ENCODE results near the gene KIR2DL1.
"Not testable (repeated sequence)": the region's sequence is repeated elsewhere in the genome, so short reads cannot be mapped to it uniquely, and the experiment has no call there.

The KIR2DL1 gene

GRCh38 chr19:54769646-54770045, at the start of gene KIR2DL1:
Gene KIR2DL1, plus strand, starts transcription at chr19:54769793. Its CDS starts 58 bp downstream, at chr19:54769851.
- not testable (repeated sequence) for DNase-seq

GRCh38 chr19:54724142-54724541, 45.5 kb upstream of the KIR2DL1 start, which contains the start of gene KIR3DL3:
Gene KIR3DL3, plus strand, starts transcription at chr19:54724442. Its CDS starts 55 bp downstream, at chr19:54724497.
- no peak for DNase-seq

DNA sequence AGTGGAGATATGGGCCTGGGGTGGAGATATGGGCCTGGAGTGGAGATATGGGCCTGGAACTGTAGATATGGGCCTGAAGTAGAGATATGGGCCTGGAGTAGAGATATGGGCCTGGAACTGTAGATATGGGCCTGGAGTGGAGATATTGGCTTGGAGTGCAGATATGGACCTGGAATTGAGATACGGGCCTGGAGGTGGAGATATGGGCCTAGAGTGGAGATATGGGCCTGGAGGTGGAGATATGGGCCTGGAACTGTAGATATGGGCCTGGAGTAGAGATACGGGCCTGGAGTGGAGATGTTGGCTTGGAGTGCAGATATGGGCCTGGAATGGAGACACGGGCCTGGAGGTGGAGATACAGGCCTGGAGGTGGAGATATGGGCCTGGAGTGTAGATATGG, 44.9 kb upstream of the KIR2DL1 start:
- DNase-seq: no peak

DNA sequence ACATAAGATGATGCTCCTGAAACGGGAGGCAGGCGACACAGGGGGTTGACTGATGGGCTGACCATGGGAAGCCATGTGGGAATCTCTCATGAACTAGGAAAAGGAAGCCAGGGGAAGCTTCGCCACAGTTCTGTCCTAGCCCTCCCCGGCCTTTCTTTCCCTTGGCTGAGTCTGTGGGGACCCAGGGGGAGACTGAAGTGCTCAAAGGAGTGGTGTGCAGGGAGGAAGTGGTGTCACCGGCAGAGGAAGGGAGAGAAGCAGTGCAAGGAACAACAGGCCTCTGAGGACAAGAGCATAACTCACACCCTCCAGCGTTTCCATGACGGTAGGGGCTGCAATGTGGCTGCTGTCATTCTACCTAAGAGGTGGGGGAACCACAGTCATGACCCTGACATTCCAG, 44.3 kb upstream of the KIR2DL1 start:
- DNase-seq: no peak

GRCh38 chr19:54727562-54727961, 42.0 kb upstream of the KIR2DL1 start:
- no peak for DNase-seq

GRCh38 chr19:54728167-54728566, 41.4 kb upstream of the KIR2DL1 start:
- DNase-seq: no peak

DNA sequence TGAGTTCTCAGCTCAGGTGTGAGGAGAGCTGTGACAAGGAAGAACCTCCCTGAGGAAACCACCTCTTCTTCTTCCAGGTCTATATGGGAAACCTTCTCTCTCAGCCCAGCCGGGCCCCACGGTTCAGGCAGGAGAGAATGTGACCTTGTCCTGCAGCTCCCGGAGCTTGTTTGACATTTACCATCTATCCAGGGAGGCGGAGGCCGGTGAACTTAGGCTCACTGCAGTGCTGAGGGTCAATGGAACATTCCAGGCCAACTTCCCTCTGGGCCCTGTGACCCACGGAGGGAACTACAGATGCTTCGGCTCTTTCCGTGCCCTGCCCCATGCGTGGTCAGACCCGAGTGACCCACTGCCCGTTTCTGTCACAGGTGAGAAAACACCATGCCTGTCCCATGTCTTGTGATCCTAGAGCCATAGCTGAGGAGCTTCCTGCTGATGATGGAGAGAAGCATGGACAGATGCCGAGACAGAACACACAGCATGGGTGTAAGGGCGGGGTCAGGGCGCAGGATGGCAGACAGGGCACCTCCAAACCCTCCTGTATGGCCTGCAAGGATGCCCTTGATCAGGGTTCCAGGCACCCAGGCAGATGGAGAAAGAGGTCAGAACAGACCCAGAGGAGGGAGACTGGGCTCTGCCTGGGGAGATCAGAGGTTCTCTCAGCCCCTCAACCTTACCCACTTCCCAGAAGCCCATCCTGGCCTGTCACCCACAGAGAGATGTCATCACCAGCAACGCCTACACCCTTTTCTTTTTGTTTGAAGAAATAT, 40.0 kb upstream of the KIR2DL1 start:
- no peak for DNase-seq

- DNase-seq: no peak
These were observed 38.4 kb upstream of the KIR2DL1 start for GRCh38 chr19:54731191-54731590.

- DNase-seq: not testable (repeated sequence)
These were observed 31.3 kb upstream of the KIR2DL1 start, which contains the start of gene KIR2DL3 for GRCh38 chr19:54738306-54738705. Gene KIR2DL3, plus strand, starts transcription at chr19:54738513. Its CDS starts 33 bp downstream, at chr19:54738546.

DNA sequence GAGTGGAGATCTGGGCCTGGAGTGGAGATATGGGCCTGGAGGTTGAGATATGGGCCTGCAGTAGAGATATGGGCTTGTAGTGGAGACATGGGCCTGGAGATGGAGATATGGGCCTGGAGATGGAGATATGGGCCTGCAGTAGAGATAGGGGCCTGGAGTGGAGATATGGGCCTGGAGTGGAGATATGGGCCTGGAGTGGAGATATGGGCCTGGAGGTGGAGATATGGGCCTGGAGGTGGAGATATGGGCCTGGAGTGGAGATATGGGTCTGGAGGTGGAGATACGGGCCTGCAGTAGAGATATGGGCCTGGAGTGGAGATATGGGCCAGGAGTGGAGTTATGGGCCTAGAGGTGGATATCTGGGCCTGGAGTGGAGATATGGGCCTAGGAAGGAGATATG, 30.9 kb upstream of the KIR2DL1 start:
- no peak for DNase-seq

DNA sequence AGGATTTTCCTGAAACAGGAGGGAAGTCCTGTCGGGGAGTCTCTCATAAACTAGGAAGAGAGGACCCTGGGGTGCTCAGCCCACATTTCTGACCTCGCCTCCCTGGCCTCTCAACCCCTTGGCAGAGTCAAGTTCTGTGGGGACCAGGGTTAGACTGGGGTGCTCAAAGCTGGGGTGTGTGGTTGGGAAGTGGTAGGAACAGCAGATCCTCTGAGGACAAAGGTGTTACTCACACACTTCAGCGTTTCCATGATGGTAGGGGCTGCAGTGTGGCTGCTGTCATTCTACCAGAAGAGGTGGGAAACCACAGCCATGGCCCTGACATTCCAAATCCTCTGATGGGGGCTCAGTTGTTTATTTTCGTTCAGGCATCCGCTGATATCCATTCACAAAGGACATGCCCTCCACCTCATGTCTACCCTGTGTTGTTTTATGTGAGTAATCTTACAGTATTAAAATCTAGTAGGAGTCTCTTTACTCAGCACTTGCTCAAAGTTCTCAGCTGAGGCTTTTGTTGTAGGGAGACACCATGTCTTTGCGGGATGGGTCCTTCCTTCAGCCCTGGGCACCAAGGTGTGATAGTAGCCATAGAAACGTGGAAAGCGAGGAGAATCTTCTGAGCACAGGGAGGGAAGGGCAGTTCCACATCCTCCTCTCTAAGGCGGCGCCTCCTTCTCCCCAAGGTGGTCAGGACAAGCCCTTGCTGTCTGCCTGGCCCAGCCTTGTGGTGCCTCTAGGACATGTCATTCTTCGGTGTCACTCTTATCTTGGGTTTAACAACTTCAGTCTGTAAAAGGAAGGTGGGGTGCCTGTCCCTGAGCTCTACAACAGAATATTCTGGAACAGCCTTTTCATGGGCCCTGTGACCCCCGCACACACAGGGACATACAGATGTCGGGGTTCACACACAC, 29.8 kb upstream of the KIR2DL1 start:
- DNase-seq: no peak

- not testable (repeated sequence) for DNase-seq
These were observed 27.6 kb upstream of the KIR2DL1 start for GRCh38 chr19:54741950-54742349.

DNA sequence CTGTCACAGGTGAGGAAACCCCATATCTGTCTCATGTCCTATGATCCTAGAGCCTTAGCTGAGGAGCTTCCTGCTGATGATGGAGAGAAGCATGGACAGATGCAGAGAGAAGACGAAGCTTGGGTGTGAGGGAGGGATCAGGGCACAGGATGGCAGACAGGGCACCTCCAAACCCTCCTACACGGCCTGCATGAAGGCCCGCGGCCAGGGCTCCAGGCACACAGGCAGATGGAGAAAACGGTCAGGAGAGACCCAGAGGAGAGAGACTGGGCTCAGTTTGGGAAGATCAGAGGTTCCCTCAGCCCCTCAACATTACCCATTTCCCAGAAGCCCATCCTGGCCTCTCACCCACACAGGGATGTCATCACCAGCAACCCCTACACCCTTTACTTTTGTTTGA, 25.5 kb upstream of the KIR2DL1 start:
- not testable (repeated sequence) for DNase-seq

GRCh38 chr19:54747614-54748322, 21.8 kb upstream of the KIR2DL1 start:
- not testable (repeated sequence) for DNase-seq

- not testable (repeated sequence) for DNase-seq
These were observed 19.3 kb upstream of the KIR2DL1 start for GRCh38 chr19:54750276-54750675.

- not testable (repeated sequence) for DNase-seq
These were observed 13.1 kb upstream of the KIR2DL1 start for GRCh38 chr19:54756204-54757110.

GRCh38 chr19:54758577-54758976, 11.0 kb upstream of the KIR2DL1 start:
- not testable (repeated sequence) for DNase-seq

DNA sequence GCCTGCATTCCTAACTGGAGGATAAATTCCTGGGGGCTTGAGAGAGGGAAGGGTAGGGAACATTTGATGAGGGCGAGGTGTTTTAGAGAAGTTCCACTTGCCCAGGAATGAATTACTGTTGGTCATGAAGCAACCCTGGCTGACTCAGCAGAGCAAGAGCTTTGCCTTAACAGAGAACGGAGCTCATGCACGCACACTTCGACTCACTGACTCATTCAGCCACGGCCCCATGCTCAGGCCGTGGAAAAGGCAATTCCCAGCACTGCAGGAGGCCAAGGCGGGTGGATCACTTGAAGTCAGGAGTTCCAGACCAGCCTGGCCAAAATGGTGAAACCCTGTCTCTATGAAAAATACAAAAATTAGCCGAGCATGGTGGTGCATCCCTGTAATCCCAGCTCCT, 5.4 kb upstream of the KIR2DL1 start:
- DNase-seq: not testable (repeated sequence)

GRCh38 chr19:54766464-54766863, 3.1 kb upstream of the KIR2DL1 start:
- DNase-seq: not testable (repeated sequence)

DNA sequence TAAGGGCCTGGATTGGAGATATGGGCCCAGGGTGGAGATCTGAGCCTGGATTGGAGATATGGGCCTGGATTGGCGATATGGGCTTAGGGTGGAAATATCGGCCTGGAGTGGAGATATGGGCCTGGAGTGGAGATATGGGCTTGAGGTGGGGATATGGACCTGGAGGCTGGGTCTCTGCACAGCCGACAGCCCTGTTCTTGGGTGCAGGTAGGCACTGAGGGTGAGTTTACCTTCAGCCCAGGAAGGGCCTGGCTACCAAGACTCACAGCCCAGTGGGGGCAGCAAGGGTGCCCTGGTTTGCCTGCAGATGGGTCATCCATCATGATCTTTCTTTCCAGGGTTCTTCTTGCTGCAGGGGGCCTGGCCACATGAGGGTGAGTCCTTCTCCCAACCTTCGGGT, 918 bp downstream of the KIR2DL1 start:
- DNase-seq: not testable (repeated sequence)

Data from NCI-H526 treated with DMSO at 0.1 percent for 48 hours (cell line).